HUES6 (cell line): ENCODE measurements around the gene CA5A.
"Not testable (repeated sequence)": the region's sequence is repeated elsewhere in the genome, so short reads cannot be mapped to it uniquely, and the experiment has no call there.

ENCODE experiments used
- H3K27ac ChIP-seq: 2 replicates; pipeline ENCODE4 v1.7.0; 2013; ENCODE audit warnings: low read depth, mild to moderate bottlenecking, low read length, inconsistent platforms
- H3K27me3 ChIP-seq: 2 replicates; pipeline ENCODE4 v1.6.1; 2013; ENCODE audit warnings: low read length; ENCODE audit not compliant: control insufficient read depth, insufficient read depth
- H3K36me3 ChIP-seq: 2 replicates; pipeline ENCODE4 v1.6.1; 2013; ENCODE audit warnings: low read length; ENCODE audit not compliant: control insufficient read depth, insufficient read depth
- H3K4me1 ChIP-seq: 2 replicates; pipeline ENCODE4 v1.6.1; 2013; ENCODE audit warnings: low read length; ENCODE audit not compliant: control insufficient read depth, insufficient read depth
- H3K4me3 ChIP-seq: 2 replicates; pipeline ENCODE4 v1.5.1; 2013; ENCODE audit warnings: low read depth, low read length
- H3K9ac ChIP-seq: one replicate; pipeline ENCODE4 v1.6.1; 2013; ENCODE audit warnings: mild to moderate bottlenecking, low read length
- H3K9me3 ChIP-seq: 2 replicates; pipeline ENCODE4 v1.6.1; 2013; ENCODE audit warnings: low read depth, low read length; ENCODE audit not compliant: control insufficient read depth, insufficient read depth

CA5A gene

GRCh38 chr16:87932475-87933139 lies 3.7 kb downstream of the CA5A start:
- H3K9me3 ChIP-seq, H3K4me1 ChIP-seq, H3K4me3 ChIP-seq, H3K36me3 ChIP-seq, H3K27ac ChIP-seq, H3K9ac ChIP-seq, H3K27me3 ChIP-seq: not testable (repeated sequence)

- H3K27ac ChIP-seq, result no peak overlapping the region
- no peaks in the 10 kb centered on the region for H3K9me3 ChIP-seq
- no peak overlapping the region for H3K9ac ChIP-seq
- peaks cover 1% of the 10 kb centered on the region; the same call in 1 of the 2 replicates for H3K4me1 ChIP-seq
- H3K27me3 ChIP-seq, result no peaks in the 10 kb centered on the region; the same call in 1 of the 2 replicates
- no peak overlapping the region for H3K4me3 ChIP-seq
- no peaks in the 10 kb centered on the region for H3K36me3 ChIP-seq
Observed at GRCh38 chr16:87931504-87931903, 4.8 kb downstream of the CA5A start.

GRCh38 chr16:87930456-87930855 lies 5.9 kb downstream of the CA5A start:
- Histone ChIP-seq H3K27me3 (no peaks in the 10 kb centered on the region; the same call in 1 of the 2 replicates), H3K9me3 (no peaks in the 10 kb centered on the region), H3K27ac (no peak overlapping the region), H3K4me3 (no peak overlapping the region), H3K9ac (no peak overlapping the region), H3K4me1 (peaks cover 5% of the 10 kb centered on the region; the same call in 1 of the 2 replicates), H3K36me3 (no peaks in the 10 kb centered on the region)

GRCh38 chr16:87929986-87930385 lies 6.3 kb downstream of the CA5A start:
- Histone ChIP-seq H3K36me3 (no peaks in the 10 kb centered on the region), H3K9ac (no peak overlapping the region), H3K27me3 (no peaks in the 10 kb centered on the region; the same call in 1 of the 2 replicates), H3K9me3 (no peaks in the 10 kb centered on the region), H3K27ac (no peak overlapping the region), H3K4me1 (peaks cover 5% of the 10 kb centered on the region; the same call in 1 of the 2 replicates), H3K4me3 (no peak overlapping the region)

- Histone ChIP-seq H3K9me3 (no peaks in the 10 kb centered on the region), H3K36me3 (no peaks in the 10 kb centered on the region), H3K27ac (no peak overlapping the region), H3K4me1 (peaks cover 12% of the 10 kb centered on the region), H3K4me3 (no peak overlapping the region), H3K9ac (no peak overlapping the region), H3K27me3 (no peaks in the 10 kb centered on the region; the same call in 1 of the 2 replicates)
Observed at GRCh38 chr16:87927195-87927562, 9.2 kb downstream of the CA5A start.

- Histone ChIP-seq H3K4me1 (peaks cover 12% of the 10 kb centered on the region), H3K36me3 (no peaks in the 10 kb centered on the region), H3K27ac (no peak overlapping the region), H3K9me3 (no peaks in the 10 kb centered on the region), H3K4me3 (no peak overlapping the region), H3K9ac (no peak overlapping the region), H3K27me3 (no peaks in the 10 kb centered on the region; the same call in 1 of the 2 replicates)
Observed at GRCh38 chr16:87926246-87927194, 9.8 kb downstream of the CA5A start.

GRCh38 chr16:87924811-87925670 lies 11.3 kb downstream of the CA5A start:
- Histone ChIP-seq H3K9ac (no peak overlapping the region), H3K9me3 (no peaks in the 10 kb centered on the region), H3K4me3 (no peak overlapping the region), H3K4me1 (peaks cover 12% of the 10 kb centered on the region), H3K27me3 (no peaks in the 10 kb centered on the region; the same call in 1 of the 2 replicates), H3K27ac (no peak overlapping the region), H3K36me3 (no peaks in the 10 kb centered on the region)

- Histone ChIP-seq H3K27me3 (no peaks in the 10 kb centered on the region; the same call in 1 of the 2 replicates), H3K9ac (no peak overlapping the region), H3K36me3 (no peaks in the 10 kb centered on the region), H3K9me3 (no peaks in the 10 kb centered on the region), H3K4me1 (peaks cover 12% of the 10 kb centered on the region), H3K4me3 (no peak overlapping the region), H3K27ac (no peak overlapping the region)
Observed at GRCh38 chr16:87924041-87924810, 12.1 kb downstream of the CA5A start.

- Histone ChIP-seq H3K9me3 (no peaks in the 10 kb centered on the region), H3K27ac (no peak overlapping the region), H3K4me3 (no peak overlapping the region), H3K27me3 (no peaks in the 10 kb centered on the region; the same call in 1 of the 2 replicates), H3K9ac (no peak overlapping the region), H3K4me1 (peaks cover 12% of the 10 kb centered on the region), H3K36me3 (no peaks in the 10 kb centered on the region)
Observed at GRCh38 chr16:87922250-87922871, 14.0 kb downstream of the CA5A start.
